Measurements from ENCODE around the gene PACC1.

Gene PACC1

DNA sequence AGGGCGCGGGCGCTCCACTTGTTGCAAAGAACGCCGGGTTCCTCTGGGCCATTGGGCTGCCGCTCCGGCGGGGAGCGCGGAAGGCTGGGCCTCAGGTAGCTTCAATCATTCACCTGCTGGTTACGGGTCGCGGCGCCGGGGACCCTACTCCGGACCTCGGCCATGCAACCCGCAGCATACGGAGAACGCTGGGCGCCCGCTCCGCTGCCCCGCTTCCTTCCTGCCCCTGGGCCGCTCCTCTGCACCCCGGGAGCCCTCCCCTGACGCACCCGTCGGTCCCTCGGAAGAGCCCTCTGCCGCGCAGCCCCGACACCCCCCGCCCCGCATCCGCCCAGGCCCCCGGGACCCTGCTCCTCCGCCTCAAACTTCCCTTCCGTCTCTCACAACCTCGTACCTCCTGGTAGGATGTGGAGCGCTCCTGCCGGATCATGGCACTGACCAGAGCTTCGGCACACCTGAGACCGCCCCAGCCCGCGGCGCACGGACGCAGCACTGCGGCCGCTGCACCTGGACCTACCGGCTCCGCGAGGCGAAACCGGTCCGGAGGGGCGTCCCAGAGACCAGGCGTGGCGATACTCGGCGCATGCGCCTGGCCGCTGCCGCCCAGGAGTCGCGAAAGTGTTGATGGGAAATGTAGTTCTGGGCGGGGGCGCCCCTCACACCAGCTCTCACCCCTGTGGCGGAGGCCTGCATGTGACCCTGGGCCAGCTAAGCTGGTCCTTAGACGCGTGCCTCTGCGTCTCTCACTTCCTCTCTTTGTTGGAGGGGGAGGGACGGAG is at the start of gene PACC1:
Gene PACC1, minus strand, starts transcription at position 559 of the 779 bp plus-strand sequence. Its CDS starts 129 bp downstream, at position 430.
- no peaks in the 10 kb centered on the region for H3K4me1 ChIP-seq (ENCODE audit: control insufficient read depth, insufficient read depth, low read length)
- peaks cover 2 to 24% of the 10 kb centered on the region in 2 experiments for H3K36me3 ChIP-seq (ENCODE audit: control insufficient read depth in 2 of 2, insufficient read depth in 1 of 2, low read length in 2 of 2)
- H3K4me3 ChIP-seq (ENCODE audit: low read depth, low read length): peak within 1 kb of the TSS; percentile 93
- POLR2A ChIA-PET: interaction anchor here (0.7 to 1.7 kb wide), 5 partner anchors 8 to 1434 kb away, joined by 3 to 7 read pairs (median 4); partner anchors contain the start of genes ATF3 and NEK2
- CTCF ChIA-PET: interaction anchor here (0.7 to 1.4 kb wide), 3 partner anchors 10 to 525 kb away, joined by 3 read pairs; no protein-coding TSS in a partner anchor
- no peak within 1 kb of the TSS; the same call in 1 of the 2 replicates for H3K27ac ChIP-seq (ENCODE audit: extremely low read depth, low read depth, low read length)
- H3K9me3 ChIP-seq (ENCODE audit: control insufficient read depth, insufficient read depth, low read depth, low read length): no peaks in the 10 kb centered on the region
- TF ChIP-seq, protein P1, sequence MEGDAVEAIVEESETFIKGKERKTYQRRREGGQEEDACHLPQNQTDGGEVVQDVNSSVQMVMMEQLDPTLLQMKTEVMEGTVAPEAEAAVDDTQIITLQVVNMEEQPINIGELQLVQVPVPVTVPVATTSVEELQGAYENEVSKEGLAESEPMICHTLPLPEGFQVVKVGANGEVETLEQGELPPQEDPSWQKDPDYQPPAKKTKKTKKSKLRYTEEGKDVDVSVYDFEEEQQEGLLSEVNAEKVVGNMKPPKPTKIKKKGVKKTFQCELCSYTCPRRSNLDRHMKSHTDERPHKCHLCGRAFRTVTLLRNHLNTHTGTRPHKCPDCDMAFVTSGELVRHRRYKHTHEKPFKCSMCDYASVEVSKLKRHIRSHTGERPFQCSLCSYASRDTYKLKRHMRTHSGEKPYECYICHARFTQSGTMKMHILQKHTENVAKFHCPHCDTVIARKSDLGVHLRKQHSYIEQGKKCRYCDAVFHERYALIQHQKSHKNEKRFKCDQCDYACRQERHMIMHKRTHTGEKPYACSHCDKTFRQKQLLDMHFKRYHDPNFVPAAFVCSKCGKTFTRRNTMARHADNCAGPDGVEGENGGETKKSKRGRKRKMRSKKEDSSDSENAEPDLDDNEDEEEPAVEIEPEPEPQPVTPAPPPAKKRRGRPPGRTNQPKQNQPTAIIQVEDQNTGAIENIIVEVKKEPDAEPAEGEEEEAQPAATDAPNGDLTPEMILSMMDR (tag by site-specific recombination; IDR thresholded peaks at IDR 0.05): peak; percentile 59
- TF ChIP-seq ZNF311 (tag by site-specific recombination; IDR thresholded peaks at IDR 0.05; ENCODE audit: borderline replicate concordance) (no peak), ZNF341 (tag by site-specific recombination; IDR thresholded peaks at IDR 0.05; ENCODE audit: low read depth) (peak; percentile 58; the same call in 1 of the 2 replicates), WT1 (tag by site-specific recombination; IDR thresholded peaks at IDR 0.05) (peak; percentile 16; the same call in 1 of the 2 replicates), ZNF621 (tag by site-specific recombination; IDR thresholded peaks at IDR 0.05) (no peak), ZSCAN23 (tag by site-specific recombination; IDR thresholded peaks at IDR 0.05) (no peak), ZNF777 (tag by site-specific recombination; IDR thresholded peaks at IDR 0.05; ENCODE audit: borderline replicate concordance) (no peak), ZBTB20 (tag by site-specific recombination; IDR thresholded peaks at IDR 0.05) (peak; percentile 86; the same call in 1 of the 2 replicates), ZNF792 (tag by site-specific recombination; IDR thresholded peaks at IDR 0.05) (no peak), ZFP3 (tag by site-specific recombination; IDR thresholded peaks at IDR 0.05; ENCODE audit: low read depth) (no peak), ZBTB7A (tag by site-specific recombination; IDR thresholded peaks at IDR 0.05; ENCODE audit: low read depth) (peak; percentile 69; the same call in 1 of the 2 replicates), ZBTB17 (tag by site-specific recombination; IDR thresholded peaks at IDR 0.05) (peak; percentile 11; the same call in 1 of the 2 replicates), ZNF600 (tag by site-specific recombination; IDR thresholded peaks at IDR 0.05) (peak; percentile 7), YY1 (tag by site-specific recombination; IDR thresholded peaks at IDR 0.05) (peak; percentile 37; the same call in 1 of the 2 replicates), SP3 (tag by site-specific recombination; IDR thresholded peaks at IDR 0.05) (peak; percentile 84), ZNF37A (tag by site-specific recombination; IDR thresholded peaks at IDR 0.05) (no peak), ZNF843 (tag by site-specific recombination; IDR thresholded peaks at IDR 0.05) (no peak; the same call in 1 of the 2 replicates), ZSCAN30 (tag by site-specific recombination; IDR thresholded peaks at IDR 0.05) (peak; percentile 7; the same call in 1 of the 2 replicates), ZNF292 (tag by site-specific recombination; IDR thresholded peaks at IDR 0.05; ENCODE audit: borderline replicate concordance, low read depth) (no peak), ZNF2 (tag by site-specific recombination; IDR thresholded peaks at IDR 0.05) (peak; percentile 16; the same call in 1 of the 2 replicates)
- TF ChIP-seq, protein P2, sequence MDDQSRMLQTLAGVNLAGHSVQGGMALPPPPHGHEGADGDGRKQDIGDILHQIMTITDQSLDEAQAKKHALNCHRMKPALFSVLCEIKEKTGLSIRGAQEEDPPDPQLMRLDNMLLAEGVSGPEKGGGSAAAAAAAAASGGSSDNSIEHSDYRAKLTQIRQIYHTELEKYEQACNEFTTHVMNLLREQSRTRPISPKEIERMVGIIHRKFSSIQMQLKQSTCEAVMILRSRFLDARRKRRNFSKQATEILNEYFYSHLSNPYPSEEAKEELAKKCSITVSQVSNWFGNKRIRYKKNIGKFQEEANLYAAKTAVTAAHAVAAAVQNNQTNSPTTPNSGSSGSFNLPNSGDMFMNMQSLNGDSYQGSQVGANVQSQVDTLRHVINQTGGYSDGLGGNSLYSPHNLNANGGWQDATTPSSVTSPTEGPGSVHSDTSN (CRISPR knock-in tag; IDR thresholded peaks at IDR 0.05): peak; percentile 52; the same call in 1 of the 2 replicates
- TF ChIP-seq, protein P3, sequence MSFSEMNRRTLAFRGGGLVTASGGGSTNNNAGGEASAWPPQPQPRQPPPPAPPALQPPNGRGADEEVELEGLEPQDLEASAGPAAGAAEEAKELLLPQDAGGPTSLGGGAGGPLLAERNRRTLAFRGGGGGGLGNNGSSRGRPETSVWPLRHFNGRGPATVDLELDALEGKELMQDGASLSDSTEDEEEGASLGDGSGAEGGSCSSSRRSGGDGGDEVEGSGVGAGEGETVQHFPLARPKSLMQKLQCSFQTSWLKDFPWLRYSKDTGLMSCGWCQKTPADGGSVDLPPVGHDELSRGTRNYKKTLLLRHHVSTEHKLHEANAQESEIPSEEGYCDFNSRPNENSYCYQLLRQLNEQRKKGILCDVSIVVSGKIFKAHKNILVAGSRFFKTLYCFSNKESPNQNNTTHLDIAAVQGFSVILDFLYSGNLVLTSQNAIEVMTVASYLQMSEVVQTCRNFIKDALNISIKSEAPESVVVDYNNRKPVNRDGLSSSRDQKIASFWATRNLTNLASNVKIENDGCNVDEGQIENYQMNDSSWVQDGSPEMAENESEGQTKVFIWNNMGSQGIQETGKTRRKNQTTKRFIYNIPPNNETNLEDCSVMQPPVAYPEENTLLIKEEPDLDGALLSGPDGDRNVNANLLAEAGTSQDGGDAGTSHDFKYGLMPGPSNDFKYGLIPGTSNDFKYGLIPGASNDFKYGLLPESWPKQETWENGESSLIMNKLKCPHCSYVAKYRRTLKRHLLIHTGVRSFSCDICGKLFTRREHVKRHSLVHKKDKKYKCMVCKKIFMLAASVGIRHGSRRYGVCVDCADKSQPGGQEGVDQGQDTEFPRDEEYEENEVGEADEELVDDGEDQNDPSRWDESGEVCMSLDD (tag by site-specific recombination; IDR thresholded peaks at IDR 0.05): peak; percentile 87
- TF ChIP-seq, protein P4, sequence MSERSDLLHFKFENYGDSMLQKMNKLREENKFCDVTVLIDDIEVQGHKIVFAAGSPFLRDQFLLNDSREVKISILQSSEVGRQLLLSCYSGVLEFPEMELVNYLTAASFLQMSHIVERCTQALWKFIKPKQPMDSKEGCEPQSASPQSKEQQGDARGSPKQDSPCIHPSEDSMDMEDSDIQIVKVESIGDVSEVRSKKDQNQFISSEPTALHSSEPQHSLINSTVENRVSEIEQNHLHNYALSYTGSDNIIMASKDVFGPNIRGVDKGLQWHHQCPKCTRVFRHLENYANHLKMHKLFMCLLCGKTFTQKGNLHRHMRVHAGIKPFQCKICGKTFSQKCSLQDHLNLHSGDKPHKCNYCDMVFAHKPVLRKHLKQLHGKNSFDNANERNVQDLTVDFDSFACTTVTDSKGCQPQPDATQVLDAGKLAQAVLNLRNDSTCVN (tag by site-specific recombination; optimal IDR thresholded peaks at IDR 0.05): peak; percentile 78
- TF ChIP-seq, protein P5, sequence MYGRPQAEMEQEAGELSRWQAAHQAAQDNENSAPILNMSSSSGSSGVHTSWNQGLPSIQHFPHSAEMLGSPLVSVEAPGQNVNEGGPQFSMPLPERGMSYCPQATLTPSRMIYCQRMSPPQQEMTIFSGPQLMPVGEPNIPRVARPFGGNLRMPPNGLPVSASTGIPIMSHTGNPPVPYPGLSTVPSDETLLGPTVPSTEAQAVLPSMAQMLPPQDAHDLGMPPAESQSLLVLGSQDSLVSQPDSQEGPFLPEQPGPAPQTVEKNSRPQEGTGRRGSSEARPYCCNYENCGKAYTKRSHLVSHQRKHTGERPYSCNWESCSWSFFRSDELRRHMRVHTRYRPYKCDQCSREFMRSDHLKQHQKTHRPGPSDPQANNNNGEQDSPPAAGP (tag by site-specific recombination; IDR thresholded peaks at IDR 0.05): peak; percentile 54; the same call in 1 of the 2 replicates
- TF ChIP-seq, protein P6, sequence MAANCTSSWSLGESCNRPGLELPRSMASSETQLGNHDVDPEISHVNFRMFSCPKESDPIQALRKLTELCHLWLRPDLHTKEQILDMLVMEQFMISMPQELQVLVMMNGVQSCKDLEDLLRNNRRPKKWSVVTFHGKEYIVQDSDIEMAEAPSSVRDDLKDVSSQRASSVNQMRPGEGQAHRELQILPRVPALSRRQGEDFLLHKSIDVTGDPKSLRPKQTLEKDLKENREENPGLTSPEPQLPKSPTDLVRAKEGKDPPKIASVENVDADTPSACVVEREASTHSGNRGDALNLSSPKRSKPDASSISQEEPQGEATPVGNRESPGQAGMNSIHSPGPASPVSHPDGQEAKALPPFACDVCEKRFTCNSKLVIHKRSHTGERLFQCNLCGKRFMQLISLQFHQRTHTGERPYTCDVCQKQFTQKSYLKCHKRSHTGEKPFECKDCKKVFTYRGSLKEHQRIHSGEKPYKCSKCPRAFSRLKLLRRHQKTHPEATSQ (tag by site-specific recombination; IDR thresholded peaks at IDR 0.05): no peak
- TF ChIP-seq, protein P7, sequence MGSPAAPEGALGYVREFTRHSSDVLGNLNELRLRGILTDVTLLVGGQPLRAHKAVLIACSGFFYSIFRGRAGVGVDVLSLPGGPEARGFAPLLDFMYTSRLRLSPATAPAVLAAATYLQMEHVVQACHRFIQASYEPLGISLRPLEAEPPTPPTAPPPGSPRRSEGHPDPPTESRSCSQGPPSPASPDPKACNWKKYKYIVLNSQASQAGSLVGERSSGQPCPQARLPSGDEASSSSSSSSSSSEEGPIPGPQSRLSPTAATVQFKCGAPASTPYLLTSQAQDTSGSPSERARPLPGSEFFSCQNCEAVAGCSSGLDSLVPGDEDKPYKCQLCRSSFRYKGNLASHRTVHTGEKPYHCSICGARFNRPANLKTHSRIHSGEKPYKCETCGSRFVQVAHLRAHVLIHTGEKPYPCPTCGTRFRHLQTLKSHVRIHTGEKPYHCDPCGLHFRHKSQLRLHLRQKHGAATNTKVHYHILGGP (tag by site-specific recombination; IDR thresholded peaks at IDR 0.05): no peak

Measured in HEK293 (cell line).